DMS153 (cell line): ENCODE data around the gene PSMD14.

Experiments used
- DNase-seq: peaks from one replicate; lab custom pipeline; 2025; lab: John Stamatoyannopoulos, UW

PSMD14 gene

GRCh38 chr2:161419638-161420190 lies 111.5 kb downstream of the PSMD14 start:
- no peak for DNase-seq

GRCh38 chr2:161420406-161421074 lies 112.3 kb downstream of the PSMD14 start:
- DNase-seq: no peak

GRCh38 chr2:161421686-161422085 lies 113.5 kb downstream of the PSMD14 start:
- DNase-seq: no peak

GRCh38 chr2:161422816-161423403 lies 114.7 kb downstream of the PSMD14 start:
- no peak for DNase-seq

- DNase-seq: no peak
These were observed 115.5 kb downstream of the PSMD14 start for GRCh38 chr2:161423421-161424393.

GRCh38 chr2:161424394-161424769 lies 116.2 kb downstream of the PSMD14 start:
- no peak for DNase-seq

- DNase-seq: no peak
These were observed 116.9 kb downstream of the PSMD14 start for GRCh38 chr2:161424891-161425727.

- DNase-seq: no peak
These were observed 117.7 kb downstream of the PSMD14 start for GRCh38 chr2:161425728-161426454.

- DNase-seq: no peak
These were observed 118.3 kb downstream of the PSMD14 start for GRCh38 chr2:161426455-161426921.

GRCh38 chr2:161426922-161427663 lies 118.9 kb downstream of the PSMD14 start:
- DNase-seq: no peak

- no peak for DNase-seq
These were observed 119.7 kb downstream of the PSMD14 start for GRCh38 chr2:161427664-161428587.

- DNase-seq: no peak
These were observed 122.2 kb downstream of the PSMD14 start for GRCh38 chr2:161430386-161430785.

GRCh38 chr2:161432107-161432506 lies 123.9 kb downstream of the PSMD14 start:
- no peak for DNase-seq

GRCh38 chr2:161434118-161434517 lies 125.9 kb downstream of the PSMD14 start:
- no peak for DNase-seq

- no peak for DNase-seq
These were observed 128.2 kb downstream of the PSMD14 start for GRCh38 chr2:161436411-161436810.

- no peak for DNase-seq
These were observed 130.4 kb downstream of the PSMD14 start for GRCh38 chr2:161438598-161438997.

- no peak for DNase-seq
These were observed 136.9 kb downstream of the PSMD14 start for GRCh38 chr2:161445097-161445496.

- no peak for DNase-seq
These were observed 140.2 kb downstream of the PSMD14 start for GRCh38 chr2:161448431-161448830.
